ENCODE results near the gene CPPED1.

CPPED1 gene

DNA sequence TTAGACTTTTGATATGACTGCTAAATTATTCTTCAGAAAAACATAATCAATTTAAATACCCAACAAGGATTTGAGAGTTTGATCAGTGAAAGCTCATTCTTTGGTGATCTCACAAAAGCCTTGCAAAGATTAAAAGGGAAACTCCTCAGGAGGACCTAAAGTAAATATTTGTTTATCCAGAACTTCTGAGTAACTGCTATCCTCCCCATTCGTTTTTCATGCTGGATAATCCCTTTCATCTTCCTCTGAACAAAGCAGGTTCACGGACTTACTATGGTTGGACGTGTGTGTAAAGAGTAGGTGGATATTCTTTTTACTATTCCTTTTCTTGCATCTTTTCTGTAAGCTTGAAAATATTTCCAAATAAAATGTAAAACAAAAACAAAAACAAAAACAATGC, 124.7 kb downstream of the CPPED1 start:
- DNase-seq: no peak

DNA sequence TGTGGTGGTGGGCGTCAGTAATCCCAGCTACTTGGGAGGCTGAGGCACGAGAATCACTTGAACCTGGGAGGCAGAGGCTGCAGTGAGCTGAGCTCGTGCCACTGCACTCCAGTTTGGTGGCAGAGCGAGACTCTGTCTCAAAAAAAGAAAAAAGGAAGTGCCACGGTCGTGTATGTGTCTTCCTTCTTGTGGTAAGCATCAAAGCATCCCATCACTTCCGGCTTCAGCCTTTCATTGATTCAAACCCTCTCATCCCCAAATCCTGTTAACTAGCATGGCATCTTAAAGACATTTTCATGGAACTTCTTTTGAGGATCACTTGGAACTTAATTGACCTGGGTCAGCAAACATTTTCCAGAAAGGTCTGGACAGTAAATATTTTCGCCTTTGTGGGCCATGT, 126.2 kb downstream of the CPPED1 start:
- DNase-seq: no peak

DNA sequence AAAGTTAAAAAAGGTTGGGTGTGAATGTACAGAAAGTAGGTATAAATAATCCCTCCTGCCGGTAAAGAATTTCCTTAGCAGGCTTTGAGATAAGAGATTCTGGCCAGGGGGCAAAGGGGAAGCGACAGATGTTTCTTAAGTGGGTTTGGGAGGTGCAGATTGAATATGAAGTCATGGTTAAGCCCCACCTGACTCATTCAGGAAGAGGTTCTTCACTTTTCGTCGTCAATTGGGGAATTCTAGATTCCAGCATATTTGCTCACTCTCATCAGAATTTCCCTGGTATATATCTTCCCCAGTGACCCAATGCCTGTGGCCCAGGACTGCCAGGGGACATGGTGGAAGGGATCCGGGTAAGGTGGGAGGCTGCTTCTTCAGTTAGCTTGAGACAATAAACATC, 127.8 kb downstream of the CPPED1 start:
- DNase-seq: no peak

DNA sequence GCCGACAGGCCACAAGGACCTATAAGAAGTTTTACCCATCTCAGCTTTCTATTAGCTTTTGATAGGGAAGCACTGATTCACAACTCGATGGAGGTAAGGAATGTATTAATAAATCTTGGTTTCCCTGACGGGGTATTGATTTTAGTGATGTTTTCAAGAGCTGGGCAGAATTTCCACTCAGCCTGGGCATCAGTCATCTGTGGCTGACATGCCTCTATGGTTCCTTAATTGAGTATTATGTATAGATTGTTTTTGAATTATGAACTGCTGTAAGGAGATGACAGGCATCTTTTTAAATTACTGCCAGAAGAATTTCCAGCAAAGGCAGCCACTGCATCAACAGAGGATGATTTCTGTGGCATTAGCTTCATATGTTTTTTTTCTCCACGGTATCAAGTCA, 128.6 kb downstream of the CPPED1 start:
- no peak for DNase-seq

DNA sequence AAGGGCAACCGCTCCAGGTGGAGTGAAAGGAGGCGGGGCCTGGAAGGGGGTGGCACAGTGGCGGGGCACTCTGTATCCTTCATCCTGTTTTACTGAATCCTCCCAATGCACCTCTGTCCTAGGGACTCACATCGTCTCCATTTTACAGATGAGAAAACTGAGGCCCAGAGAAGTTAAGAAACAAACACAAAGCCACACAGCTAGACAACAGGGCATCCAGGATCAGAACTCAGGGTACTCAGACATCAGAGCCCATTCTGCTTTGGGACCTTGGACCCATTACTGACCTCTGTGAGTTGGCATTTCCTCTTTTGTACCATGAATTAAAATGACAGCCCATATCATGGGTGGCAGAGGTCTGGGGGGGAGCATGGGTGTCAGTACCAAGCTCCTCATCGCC, 129.2 kb downstream of the CPPED1 start:
- no peak for DNase-seq

DNA sequence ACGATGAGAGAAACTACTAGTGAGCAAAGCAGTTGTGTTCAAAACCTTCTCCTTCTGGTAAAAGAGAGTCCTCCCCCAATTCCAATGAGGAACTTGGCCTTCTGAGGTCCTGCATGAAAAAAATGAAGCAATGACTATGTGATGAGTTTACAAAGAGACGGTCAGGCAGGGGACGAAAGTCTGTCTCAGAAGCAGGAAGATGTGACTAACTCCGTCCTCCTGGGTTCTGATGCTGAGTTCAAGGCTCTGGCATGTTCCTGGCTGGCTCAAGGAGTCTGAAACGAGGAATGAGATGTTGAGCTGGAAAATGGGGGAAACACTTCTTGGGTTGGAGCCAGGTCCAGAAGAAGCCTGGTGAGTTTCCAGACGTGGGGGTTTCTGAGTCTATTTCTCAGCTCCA, 129.6 kb downstream of the CPPED1 start:
- DNase-seq: no peak

DNA sequence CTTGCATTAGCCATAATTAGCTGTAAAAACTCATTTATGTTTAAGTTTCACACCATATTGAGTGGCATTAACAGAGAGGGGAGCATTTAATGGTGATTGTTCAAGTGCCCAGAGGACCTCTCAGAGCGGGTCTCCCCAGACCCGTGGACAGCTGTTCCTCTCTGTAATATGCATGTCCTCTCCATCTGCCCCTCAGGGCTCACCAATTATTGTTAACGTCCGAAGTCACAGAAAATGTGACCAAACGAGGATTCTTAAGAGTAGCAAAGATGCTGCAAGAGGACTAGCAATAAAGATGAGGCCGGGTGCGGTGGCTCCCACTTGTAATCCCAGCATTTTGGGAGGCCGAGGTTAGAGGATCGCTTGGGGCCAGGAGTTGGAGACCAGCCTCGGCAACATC, 130.2 kb downstream of the CPPED1 start:
- DNase-seq: no peak

DNA sequence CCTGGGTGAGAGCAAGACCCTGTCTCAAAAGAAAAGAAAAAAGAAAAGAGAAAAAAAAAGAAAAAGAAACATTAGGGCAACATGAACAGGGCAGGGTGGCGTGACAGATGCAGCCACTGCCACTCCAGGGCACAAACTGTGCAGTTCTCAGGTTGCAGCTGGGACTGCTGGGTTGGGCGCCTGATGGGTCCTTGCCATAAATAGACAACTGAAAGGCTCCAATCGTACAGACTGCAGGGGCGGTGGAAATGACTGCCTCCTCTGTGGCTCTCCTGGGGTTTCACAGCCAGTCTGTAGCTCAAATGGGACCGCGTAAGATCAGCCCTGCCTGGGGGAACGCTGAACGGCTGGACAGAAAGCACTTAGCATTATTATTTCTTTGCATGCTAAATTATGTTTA, 130.7 kb downstream of the CPPED1 start:
- no peak for DNase-seq

DNA sequence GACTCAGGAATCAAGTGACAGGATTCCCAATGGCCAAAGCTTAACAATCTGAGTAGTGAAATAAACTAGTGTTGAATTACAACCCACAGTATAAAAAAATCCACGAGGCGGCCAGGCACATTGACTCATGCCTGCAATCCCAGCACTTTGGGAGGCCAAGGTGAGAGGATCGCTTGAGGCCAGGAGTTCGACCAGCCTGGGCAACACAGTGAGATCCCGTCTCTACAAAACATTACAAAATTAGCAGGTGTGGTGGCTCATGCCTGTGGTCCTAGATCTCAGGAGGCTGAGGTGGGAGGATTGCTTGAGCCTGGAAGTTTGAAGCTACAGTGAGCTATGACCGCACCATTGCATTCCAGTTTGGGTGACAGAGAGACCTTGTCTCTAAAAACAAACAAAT, 133.8 kb downstream of the CPPED1 start:
- no peak for DNase-seq

DNA sequence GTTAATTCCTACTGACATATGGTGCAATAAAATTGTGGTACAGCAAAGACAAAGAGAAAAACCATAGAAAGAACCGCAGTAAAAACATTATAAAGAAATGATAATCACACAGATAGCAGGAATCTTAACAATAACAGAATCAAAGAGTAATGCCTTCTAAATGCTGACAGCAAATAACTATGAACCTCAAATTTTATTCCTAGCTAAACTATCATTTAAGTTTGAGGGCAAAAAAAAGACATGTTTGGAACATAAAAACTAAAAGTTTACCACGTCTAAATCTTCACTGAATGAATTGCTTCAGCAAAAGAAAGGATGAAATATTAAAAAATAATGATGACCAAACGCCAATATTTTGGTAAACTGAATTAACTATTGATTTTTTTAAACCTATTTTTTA, 135.8 kb downstream of the CPPED1 start:
- no peak for DNase-seq

DNA sequence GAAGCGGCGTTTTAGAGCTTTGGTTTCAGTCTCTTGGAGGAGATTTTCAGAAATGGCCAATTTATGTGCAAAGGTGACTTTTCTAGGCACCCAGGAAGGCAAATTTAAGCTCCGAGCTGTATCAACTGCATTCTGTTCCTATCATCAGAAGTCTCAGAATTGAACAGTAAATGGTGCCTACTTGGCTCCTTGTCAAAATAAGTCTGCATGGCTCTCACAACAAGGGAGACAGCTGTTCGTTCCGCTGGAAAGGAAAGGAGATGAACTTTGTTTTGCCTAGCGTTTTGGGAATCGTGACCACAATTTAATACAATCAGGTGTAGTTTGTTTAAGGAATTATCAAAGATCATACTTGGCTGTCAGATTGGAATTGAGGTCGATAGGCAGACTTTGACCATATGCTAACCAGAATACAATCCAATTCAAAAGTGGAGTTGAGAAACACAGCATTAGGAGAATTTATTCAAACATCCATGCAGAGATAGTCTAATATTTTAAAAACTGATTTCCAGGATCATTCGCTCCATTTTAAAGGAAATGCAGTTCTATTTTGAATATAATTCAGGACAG, 139.4 kb downstream of the CPPED1 start:
- no peak for DNase-seq

DNA sequence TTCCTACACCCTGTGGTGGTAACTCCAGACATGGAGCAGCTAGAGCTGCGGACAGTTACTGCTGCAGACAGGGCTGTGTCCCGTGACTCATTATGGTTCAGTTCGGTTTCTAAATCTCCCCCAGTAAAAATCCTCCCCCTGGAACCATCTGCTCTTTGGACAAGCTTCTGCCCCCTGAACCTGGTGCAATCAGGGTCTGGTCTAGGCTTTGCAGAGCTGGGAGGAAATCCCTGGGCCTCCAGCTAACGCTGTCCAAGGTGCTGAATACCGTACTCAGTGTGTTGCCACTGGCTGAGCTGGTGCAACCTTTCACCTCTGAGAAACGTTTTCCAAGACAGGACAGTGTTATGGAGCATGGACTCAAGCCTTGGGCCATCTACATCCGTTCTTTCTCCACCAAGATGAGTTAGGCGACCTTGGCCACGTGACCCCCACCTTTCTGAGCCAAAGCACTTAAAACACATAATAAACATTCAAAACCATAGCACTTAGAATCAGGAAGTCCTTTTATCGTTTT, 142.0 kb downstream of the CPPED1 start:
- DNase-seq: peak; percentile 28 to 30

DNA sequence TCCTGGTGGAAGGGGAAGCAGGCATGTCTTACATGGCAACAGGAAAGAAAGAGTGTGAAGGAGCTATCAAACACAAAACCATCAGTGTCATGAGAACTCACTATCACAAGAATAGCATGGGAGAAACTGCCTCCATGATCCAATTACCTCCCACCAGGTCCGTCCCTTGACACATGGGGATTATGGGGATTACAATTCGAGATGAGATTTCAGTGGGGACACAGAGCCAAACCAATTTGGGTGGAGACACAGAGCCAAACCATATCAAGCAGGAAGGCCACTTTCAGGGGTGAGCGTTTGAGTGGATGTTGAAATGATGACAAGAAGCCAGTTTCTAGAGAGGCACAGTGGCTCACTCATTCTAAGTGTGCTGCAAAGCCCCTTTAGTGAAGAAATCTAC, 143.8 kb downstream of the CPPED1 start:
- no peak for DNase-seq

DNA sequence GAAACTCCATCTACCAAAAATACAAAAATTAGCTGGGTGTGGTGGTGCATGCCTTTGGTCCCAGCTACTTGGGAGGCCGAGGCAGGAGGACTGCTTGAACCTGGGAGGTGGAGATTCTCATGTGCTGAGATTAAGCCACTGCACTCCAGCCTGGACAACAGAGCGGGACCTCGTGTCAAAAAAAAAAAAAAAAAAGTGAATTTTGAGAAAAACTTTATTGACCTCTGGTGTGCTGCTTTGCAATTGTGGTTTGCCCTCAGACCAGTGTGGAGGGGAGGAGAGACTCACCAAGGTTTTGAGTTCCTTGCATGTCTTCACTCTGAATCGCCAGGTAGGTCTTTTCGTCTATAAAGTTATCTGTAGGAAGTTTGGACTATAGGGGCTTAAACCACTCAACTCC, 145.2 kb downstream of the CPPED1 start:
- DNase-seq: no peak

DNA sequence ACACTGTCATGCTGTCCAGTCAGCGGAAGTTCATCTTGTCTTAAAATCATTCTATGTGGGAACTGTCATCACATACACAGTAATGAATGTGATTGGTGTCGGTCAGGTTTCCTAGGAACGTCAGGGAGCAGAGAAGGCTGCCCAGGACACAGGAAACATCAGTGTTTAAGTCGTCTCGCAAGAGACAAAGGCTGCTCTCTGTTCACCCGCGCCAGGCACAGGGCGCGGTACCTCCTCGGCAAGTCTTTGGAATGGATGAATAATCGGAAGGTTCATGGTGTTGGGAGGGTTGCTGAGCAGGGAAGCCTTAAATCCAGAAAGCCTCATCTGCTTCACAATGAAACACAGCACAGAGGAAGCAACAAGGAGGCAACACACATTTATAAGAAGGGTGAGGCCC, 148.2 kb downstream of the CPPED1 start:
- no peak for DNase-seq

DNA sequence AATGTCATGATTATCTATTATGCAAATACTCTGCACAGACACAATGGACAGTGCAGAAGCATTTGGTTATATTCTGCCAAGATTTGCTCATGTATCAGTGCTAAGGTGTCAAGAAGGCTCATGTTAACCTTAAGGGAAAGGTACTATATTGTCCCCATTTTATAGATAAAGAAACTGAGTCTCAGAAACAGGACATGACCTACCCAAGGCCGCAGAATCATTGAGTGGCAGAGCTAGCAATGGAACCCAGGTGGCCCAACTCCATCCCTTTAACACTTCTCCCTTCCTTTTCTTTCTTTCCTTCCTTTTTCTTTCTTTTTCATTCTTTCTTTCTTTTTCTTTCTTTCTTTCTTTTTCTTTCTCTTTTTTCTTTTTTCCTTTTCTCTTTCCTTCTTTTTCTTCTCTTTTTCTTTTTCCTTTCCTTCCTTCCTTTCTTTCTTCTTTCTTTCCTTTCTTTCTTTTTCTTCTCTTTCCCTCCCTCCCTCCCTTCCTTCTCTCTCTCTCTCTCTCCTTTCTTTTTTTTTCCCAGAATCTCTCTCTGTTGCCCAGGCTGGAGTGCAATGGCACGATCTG, 149.8 kb downstream of the CPPED1 start:
- DNase-seq: no peak

DNA sequence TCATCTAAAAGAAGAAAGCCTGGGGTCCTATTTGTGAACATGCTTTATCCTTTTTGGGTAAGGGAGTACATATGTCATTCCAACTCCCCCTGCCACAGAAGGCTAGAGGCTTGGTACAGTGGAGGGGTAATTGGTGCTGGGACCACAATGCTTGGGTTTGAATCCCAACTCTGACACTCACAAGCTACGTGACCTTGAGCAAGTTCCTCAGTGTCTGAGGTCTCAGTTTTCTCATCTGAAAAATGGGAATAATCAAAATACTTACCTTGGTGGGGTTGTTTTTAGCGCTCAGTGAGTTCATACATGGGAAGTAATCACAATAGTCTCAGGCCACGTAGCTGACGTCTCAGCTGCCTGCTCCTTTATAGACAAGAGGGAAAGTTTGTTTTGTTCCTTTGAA, 150.8 kb downstream of the CPPED1 start:
- DNase-seq: no peak

DNA sequence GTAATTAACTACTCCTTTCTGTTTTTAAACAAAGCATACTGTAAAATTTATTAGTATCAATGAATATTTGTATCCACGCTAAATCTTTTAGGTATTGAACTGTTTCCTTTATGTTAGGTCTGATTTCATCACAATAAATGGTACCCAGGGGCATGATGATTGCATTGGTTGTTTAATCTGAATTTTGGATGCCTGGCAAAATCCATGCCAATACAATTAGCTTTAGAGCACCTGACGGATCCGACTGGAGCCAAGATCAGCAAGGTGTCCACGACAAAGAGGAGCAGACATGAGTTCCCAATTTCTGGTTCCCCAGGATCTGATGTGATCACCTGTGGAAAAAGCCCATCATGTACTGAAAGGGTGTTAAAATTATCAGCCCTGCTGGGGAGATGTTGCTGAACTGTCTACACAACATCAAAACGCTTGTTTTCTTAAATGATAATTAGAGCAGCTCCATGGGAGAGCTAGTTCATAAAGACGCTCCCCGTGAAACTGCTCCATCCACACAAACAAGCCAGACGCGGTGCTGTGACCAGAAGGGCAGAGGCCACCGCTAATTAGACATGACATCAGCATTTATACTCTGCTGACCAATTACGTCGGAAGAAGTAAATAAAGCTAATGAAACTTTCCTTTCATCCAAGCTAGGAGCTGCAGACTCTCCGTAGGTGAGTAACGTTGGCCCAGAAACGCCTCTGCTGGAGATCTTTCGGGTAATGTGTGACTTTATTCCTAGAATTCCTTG, 151.7 kb downstream of the CPPED1 start:
- DNase-seq: no peak

DNA sequence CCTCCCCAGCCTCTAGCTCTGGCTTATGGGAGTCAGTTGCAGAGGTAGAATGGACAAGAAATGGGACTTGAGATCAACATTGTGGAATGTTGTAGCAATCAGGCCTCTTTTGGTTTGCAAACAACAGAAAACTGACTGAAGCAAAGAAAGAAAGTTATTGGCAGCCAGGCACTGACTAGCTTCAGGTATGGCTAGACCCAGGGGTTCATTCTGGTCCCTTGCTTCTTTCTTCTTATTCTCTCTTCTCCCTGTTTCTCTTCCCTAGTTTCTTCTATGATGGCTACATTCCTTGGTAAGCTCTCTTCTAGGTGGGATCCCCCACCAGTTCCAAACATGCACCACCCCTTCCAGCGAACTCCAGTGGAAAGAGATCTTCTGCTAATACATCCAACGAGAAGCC, 154.3 kb downstream of the CPPED1 start:
- DNase-seq: no peak

DNA sequence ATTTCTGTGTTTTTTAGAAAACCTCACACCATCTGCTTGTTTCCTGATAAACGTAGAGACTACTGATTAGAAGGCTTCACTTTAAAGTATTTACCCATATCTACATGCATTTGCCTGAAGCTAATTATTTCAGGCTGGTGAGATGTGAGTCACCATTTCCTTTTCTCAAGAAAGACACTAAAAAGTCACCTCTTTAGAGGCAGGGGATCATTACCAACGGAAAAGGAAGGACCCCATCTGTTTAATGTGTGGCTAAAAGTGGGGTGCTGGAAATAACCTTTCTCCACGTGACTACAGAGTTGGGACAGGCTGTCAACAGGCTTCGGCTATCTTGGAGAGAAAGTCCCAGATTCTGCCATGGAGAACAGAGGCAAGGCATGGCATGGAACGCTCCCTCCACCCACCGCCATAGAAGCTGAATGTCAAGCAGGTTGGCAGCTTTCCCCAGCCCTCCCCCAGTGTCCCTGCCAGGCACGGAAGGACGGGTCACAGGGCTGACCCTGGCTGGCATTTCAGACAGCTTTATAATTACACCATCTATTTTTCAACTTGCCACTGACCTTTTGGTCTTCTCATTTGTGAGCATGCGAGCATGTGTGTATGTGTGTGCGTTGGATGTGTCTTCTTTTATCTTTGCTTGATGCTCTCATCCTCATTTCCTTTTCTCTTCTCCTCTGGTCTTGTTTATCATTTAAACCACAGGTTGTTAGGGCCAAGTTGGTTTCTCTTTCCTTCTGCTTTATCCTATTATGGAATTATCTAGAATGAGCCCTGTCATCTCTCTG, 157.0 kb downstream of the CPPED1 start:
- DNase-seq: peak; percentile 57 to 60

DNA sequence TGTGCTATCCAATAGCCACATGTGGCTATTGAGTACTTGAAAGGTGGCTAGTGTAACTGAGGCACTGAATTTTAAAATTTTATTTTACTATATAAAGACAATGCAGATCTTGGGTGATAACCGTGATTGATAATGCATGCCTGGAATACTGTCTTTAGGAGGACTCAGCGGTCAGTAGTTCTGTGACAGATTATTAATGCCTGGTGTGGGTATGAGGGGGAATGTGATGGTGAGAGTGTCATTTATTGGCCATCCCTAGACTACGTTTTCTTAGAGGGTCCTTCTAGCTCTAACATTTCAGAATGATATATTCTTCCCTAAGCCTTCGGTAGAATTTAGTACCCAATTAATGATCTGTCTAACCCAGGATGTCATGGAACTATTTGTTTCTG, 157.6 kb downstream of the CPPED1 start:
- no peak for DNase-seq

DNA sequence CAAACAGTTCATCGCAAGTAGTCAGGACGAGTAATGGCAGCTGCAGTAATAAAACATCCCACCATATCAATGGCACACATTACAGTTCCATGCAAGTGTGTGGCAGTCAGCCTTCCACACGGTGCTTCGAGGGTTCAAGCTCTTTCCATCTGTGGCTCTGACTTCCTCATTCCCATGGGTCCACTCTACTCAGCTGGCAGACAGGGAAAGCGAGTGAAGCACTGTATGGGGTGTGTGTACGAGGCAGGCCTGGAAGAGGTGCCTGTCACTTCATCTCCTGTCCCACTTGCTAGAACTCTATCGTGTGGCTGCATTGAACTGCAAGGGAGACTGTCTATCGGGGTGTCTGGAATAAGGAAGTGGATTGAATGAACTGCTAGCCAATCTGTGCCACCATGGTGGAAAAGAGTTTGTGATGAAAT, 160.6 kb downstream of the CPPED1 start:
- no peak for DNase-seq

DNA sequence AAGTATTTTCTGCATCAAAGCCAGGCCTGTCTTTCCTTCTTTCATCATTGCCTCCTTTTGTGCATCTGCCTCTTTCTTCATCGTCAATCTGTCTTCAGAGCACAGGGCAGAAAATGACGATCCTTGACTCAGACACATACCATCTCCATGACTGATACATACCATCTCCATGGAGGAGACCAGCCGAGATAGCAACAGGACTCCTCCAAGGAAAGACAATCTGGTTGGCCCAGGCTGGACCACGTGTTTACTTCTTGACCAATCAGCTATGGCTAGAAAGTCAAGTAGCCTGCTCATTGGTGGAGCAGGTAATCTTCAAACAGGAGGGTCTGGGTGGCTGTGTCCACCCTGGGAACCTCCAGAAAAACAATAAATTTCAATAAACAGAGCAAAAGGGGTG, 164.6 kb downstream of the CPPED1 start:
- DNase-seq: no peak

DNA sequence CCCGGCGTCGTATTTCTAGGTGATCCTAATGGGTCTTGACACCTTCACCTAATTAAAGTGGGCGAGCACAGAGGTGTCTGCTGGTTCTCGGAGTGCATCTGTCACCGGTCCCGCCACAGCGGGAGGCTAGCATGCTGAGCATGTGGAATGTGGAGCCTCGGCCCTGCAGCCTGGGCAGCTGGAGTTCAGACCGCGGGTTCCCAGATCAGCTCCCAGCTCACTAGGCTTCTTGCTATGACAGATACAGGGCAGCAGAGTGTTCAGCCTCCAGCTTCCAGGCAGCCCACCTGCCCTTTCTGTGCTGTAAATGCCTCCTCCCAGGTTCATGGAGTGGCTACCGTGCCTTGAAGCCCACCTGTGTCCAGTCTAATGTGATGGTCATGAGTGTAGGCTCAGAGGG, 166.7 kb downstream of the CPPED1 start:
- DNase-seq: no peak
